CD8-positive, alpha-beta memory T cell (primary cell): ENCODE data around the gene SLC10A3. TPM values are rescaled to one million over a fixed set of nuclear protein-coding genes. Genes with fewer than 3 reads are reported as not detected.

ENCODE experiments used
- CTCF ChIA-PET: fragments of 350-600 bp; sonication (Branson Sonifier 250); formaldehyde crosslinking; loops from one replicate; lab custom pipeline; 2021; ENCODE audit warnings: antibody characterized with exemption; lab: Charles Lee
- POLR2A ChIA-PET: fragments of 350-600 bp; sonication (Branson Sonifier 250); formaldehyde crosslinking; loops from one replicate; lab custom pipeline; 2021; ENCODE audit warnings: antibody characterized with exemption; lab: Charles Lee
- DNase-seq, 5 donors: peaks; one replicate each; pipeline versions ENCODE4 v3.0.0 to v3.0.0-alpha.2; 2020 to 2022; ENCODE audit warnings: mixed read lengths in 1 of 5
- H3K27ac ChIP-seq: one replicate; pipeline ENCODE4 v1.7.0; 2013; ENCODE audit warnings: low read depth, mild to moderate bottlenecking, low read length, moderate library complexity
- H3K27me3 ChIP-seq: 2 replicates; pipeline ENCODE4 v1.7.0; 2013; ENCODE audit warnings: low read length, mild to moderate bottlenecking; ENCODE audit not compliant: insufficient read depth, poor library complexity, severe bottlenecking
- H3K36me3 ChIP-seq: 2 replicates; pipeline ENCODE4 v1.7.0; 2013; ENCODE audit warnings: mild to moderate bottlenecking, low read length, moderate library complexity; ENCODE audit not compliant: insufficient read depth
- H3K4me1 ChIP-seq: 2 replicates; pipeline ENCODE4 v1.7.0; 2013; ENCODE audit warnings: mild to moderate bottlenecking, low read length, moderate library complexity; ENCODE audit not compliant: insufficient read depth
- H3K4me3 ChIP-seq: 2 replicates; pipeline ENCODE4 v1.7.0; 2013; ENCODE audit warnings: mild to moderate bottlenecking, low read length
- H3K9me3 ChIP-seq: 2 replicates; pipeline ENCODE4 v1.7.0; 2013; ENCODE audit warnings: mild to moderate bottlenecking, low read length
- H3K27ac Mint-ChIP-seq, 8 donors: one replicate each; pipeline ENCODE4 v1.8.0; 2020 to 2021; ENCODE audit warnings: mixed read lengths in 8 of 8, mild to moderate bottlenecking in 6 of 8, inconsistent platforms in 3 of 8, moderate library complexity in 3 of 8
- H3K27me3 Mint-ChIP-seq, 2 donors: one replicate each; pipeline ENCODE4 v1.8.0; 2020 to 2021; ENCODE audit warnings: mixed read lengths in 2 of 2, mild to moderate bottlenecking in 1 of 2, moderate library complexity in 1 of 2
- H3K36me3 Mint-ChIP-seq, 3 donors: one replicate each; pipeline ENCODE4 v1.8.0; 2020 to 2021; ENCODE audit warnings: mixed read lengths in 3 of 3, inconsistent platforms in 1 of 3, mild to moderate bottlenecking in 1 of 3
- H3K4me1 Mint-ChIP-seq, 3 donors: one replicate each; pipeline ENCODE4 v1.8.0; 2020 to 2021; ENCODE audit warnings: mixed read lengths in 3 of 3, inconsistent platforms in 1 of 3, mild to moderate bottlenecking in 1 of 3
- H3K4me3 Mint-ChIP-seq, 7 donors: one replicate each; pipeline ENCODE4 v1.8.0; 2020 to 2021; ENCODE audit warnings: mixed read lengths in 7 of 7, mild to moderate bottlenecking in 6 of 7, moderate library complexity in 4 of 7, inconsistent platforms in 2 of 7
- H3K9me3 Mint-ChIP-seq, 5 donors: one replicate each; pipeline ENCODE4 v1.8.0; 2020 to 2022; ENCODE audit warnings: mixed read lengths in 5 of 5, mild to moderate bottlenecking in 3 of 5, moderate library complexity in 2 of 5, inconsistent platforms in 1 of 5
- polyA plus RNA-seq: library from polyadenylated mRNA; unstranded; fragments of 300-500 nt; fragmentation: Illumina TruSeq; gene quantifications from one replicate; pipeline ENCODE4 v1.2.3, GENCODE V29; 2021
- total RNA-seq, 2 experiments: library from RNA; stranded (reverse); gene quantifications; one replicate each; pipeline ENCODE4 v1.2.3, GENCODE V29; 2021

Gene SLC10A3, protein sequence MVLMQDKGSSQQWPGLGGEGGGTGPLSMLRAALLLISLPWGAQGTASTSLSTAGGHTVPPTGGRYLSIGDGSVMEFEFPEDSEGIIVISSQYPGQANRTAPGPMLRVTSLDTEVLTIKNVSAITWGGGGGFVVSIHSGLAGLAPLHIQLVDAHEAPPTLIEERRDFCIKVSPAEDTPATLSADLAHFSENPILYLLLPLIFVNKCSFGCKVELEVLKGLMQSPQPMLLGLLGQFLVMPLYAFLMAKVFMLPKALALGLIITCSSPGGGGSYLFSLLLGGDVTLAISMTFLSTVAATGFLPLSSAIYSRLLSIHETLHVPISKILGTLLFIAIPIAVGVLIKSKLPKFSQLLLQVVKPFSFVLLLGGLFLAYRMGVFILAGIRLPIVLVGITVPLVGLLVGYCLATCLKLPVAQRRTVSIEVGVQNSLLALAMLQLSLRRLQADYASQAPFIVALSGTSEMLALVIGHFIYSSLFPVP
- 10 to 100 TPM; 40.8 to 45.7 TPM for total RNA-seq
- polyA plus RNA-seq = 81.0 TPM

DNA sequence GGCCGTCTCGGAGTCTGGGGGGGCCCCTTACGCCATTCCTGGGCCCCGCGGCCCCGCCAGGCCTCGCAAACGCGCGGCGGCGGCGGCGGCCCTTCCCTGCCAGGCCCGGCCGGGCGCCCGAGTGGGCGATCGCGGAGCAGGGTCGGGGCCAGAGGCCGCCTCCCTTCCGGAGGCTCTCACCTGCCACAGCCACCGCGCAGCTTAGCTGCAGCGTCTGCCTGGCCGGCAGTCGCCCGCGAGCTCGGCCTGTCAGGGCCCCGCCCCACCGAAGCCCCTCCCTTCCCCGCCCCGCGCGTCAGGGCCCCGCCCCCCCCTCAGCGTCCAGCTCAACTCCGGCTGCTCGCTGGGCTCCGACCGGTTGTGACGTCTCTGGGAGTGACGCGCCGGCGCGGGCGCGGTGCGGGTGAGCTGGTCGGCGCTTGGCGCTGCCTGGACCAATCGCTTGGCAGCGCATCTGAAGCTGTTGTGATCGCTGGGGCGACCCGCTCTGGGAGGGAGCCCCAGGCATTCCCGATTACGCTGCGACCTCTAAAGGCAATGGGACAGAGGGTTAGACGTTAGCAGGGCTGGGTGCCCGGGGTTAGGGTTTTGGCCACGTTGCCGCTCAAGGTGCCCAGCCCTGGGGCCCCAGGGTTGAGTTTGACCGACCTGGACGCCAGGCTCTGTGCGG is at the start of gene SLC10A3:
TSS of gene SLC10A3 (minus strand) at position 216 of the 670 bp plus-strand sequence. CDS start 1,689 bp downstream, outside the sequence.
- Histone ChIP-seq H3K4me3 (peak within 1 kb of the TSS; percentile 66), H3K4me1 (peaks cover 10% of the 10 kb centered on the region), H3K27me3 (no peaks in the 10 kb centered on the region), H3K36me3 (no peaks in the 10 kb centered on the region), H3K9me3 (no peaks in the 10 kb centered on the region), H3K27ac (peak within 1 kb of the TSS; percentile 81)
- DNase-seq = peak; percentile 84 to 92 (median 87)
- H3K27ac Mint-ChIP-seq = peak within 1 kb of the TSS; percentile 88 to 96 (median 94)
- no peaks in the 10 kb centered on the region for H3K27me3 Mint-ChIP-seq
- POLR2A ChIA-PET = interaction anchor here (0.6 to 2.5 kb wide), 7 partner anchors 12 to 120 kb away, joined by 3 to 20 read pairs (median 6); partner anchors contain the start of genes ATP6AP1, FAM3A, LAGE3 and RPL10
- CTCF ChIA-PET = interaction anchor here (0.9 to 2.4 kb wide), 7 partner anchors 27 to 537 kb away, joined by 3 to 10 read pairs (median 3); partner anchors contain the start of genes FLNA, IKBKG and RPL10
- H3K4me3 Mint-ChIP-seq = peak within 1 kb of the TSS; percentile 86 to 94 (median 91)
- peaks cover 12 to 31% (median 14%) of the 10 kb centered on the region in 3 donors for H3K4me1 Mint-ChIP-seq
- peaks cover 0 to 19% (median 4%) of the 10 kb centered on the region in 3 donors for H3K36me3 Mint-ChIP-seq
- no peaks in the 10 kb centered on the region for H3K9me3 Mint-ChIP-seq

DNA sequence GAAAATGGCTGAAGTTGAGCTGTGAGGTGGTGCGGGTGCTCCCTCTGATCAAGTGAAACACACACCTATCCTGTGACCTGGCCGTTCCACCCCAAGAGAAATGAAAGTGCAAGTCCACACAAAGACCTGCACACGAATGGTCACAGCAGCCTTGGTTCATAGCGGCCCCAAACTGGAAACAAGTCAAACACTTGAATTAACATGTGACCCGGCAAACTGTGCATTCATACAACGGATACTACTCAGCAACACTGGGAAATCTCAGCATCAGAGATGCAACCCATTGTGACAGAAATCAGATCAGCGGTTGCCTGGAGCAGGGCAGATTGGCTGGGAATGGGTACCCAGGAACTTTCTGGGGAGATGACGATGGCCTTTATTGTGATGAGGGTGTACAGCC is 48.6 kb upstream of the SLC10A3 start:
- no peaks in the 10 kb centered on the region for H3K27me3 ChIP-seq
- peaks cover 24 to 35% (median 28%) of the 10 kb centered on the region in 3 donors for H3K4me1 Mint-ChIP-seq
- peaks cover 25% of the 10 kb centered on the region for H3K4me1 ChIP-seq
- POLR2A ChIA-PET = no interaction called here
- peak overlapping the region in 1 of 7 donors; percentile 60 for H3K4me3 Mint-ChIP-seq
- H3K36me3 ChIP-seq = no peaks in the 10 kb centered on the region
- CTCF ChIA-PET = interaction anchor here (1.5 kb wide), 1 partner anchor 166 kb away, joined by 3 read pairs; no protein-coding TSS in a partner anchor
- peaks cover 0 to 32% (median 6%) of the 10 kb centered on the region in 3 donors for H3K36me3 Mint-ChIP-seq
- no peaks in the 10 kb centered on the region for H3K9me3 ChIP-seq
- peak overlapping the region in 3 of 8 donors; percentile 3 to 51 (median 41) for H3K27ac Mint-ChIP-seq
- no peaks in the 10 kb centered on the region for H3K27me3 Mint-ChIP-seq
- no peak overlapping the region for H3K4me3 ChIP-seq
- H3K27ac ChIP-seq = no peak overlapping the region
- DNase-seq = peak in 1 of 5 donors; percentile 19
- no peaks in the 10 kb centered on the region for H3K9me3 Mint-ChIP-seq

DNA sequence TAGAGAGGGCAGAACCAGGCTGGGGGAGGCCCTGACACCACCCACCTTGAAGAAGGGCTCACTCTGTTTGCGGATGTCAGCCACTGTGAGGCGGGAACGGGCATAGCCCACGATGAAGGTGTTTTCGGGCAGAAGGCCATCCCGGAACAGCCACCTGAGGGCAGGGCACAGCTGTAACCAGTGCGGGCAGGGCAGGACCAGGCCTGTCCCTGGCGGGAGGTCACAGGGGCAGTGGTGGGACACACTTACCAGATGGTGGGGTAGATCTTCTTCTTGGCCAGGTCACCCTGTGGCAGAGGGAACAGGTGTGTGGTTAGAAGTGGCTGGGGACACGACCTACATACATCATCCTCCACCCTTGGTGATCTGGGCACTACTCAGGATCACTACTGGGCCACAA is 45.5 kb upstream of the SLC10A3 start:
- Histone ChIP-seq H3K4me3 (no peak overlapping the region), H3K4me1 (peaks cover 3% of the 10 kb centered on the region), H3K27ac (no peak overlapping the region), H3K9me3 (no peaks in the 10 kb centered on the region), H3K27me3 (no peaks in the 10 kb centered on the region), H3K36me3 (no peaks in the 10 kb centered on the region)
- H3K27ac Mint-ChIP-seq = peak overlapping the region in 2 of 8 donors; percentile 27 to 47
- peaks cover 9 to 13% (median 12%) of the 10 kb centered on the region in 3 donors for H3K4me1 Mint-ChIP-seq
- POLR2A ChIA-PET = no interaction called here
- no peak overlapping the region for H3K4me3 Mint-ChIP-seq
- DNase-seq = peak in 1 of 5 donors; percentile 36
- H3K36me3 Mint-ChIP-seq = peaks cover 0 to 53% (median 6%) of the 10 kb centered on the region in 3 donors
- CTCF ChIA-PET = interaction anchor here (1.1 to 2.8 kb wide), 4 partner anchors 9 to 163 kb away, joined by 3 to 9 read pairs (median 8); partner anchors contain the start of genes RPL10 and SLC10A3
- H3K9me3 Mint-ChIP-seq = no peaks in the 10 kb centered on the region
- H3K27me3 Mint-ChIP-seq = no peaks in the 10 kb centered on the region

DNA sequence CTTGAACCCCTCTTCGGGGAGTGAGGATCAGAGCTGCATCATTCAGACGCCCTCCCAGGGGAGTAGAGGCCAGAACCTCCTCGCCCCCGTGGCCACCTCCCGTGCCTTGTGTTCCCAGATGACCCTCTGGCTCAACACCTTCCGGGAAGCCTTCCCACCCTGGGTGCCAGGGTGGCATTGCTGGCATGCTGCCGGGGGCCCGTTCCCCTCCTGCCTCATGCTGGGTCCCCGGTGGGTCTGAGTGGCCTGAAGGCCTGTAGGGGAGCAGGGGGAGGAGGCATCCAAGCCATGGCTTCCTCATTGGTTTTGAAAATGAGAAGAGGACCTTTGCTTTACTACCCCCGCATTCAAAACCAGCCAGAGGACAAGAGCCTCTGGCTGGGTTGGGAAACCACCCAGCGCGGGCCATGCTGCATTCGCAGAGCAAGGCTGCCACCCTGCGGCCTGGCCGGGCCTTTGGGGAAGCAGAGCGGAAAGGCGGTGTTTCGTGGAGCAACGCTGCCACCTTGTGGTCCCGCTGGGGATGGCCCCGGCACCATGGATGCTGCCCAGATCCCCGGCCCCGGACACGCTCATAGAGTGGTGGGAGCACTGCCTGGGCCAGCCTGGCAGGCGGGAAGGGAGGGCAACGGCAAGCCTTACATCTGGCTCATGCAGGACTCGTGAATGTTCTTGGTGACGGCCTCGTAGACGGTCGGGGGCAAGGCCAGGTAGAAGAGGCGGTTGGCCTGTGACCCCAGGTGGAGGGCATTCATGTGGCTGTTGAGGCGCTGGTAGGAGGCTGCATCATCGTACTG is 44.3 kb upstream of the SLC10A3 start:
- Mint-ChIP-seq H3K27me3 (peaks cover 0 to 3% of the 10 kb centered on the region in 2 donors), H3K9me3 (no peaks in the 10 kb centered on the region), H3K27ac (peak overlapping the region in 7 of 8 donors; percentile 51 to 89 (median 82)), H3K36me3 (peaks cover 0 to 51% (median 6%) of the 10 kb centered on the region in 3 donors), H3K4me3 (peak overlapping the region in 1 of 7 donors; percentile 32), H3K4me1 (peaks cover 7 to 13% (median 12%) of the 10 kb centered on the region in 3 donors)
- no peaks in the 10 kb centered on the region for H3K36me3 ChIP-seq
- no peak overlapping the region for H3K27ac ChIP-seq
- no peaks in the 10 kb centered on the region for H3K9me3 ChIP-seq
- POLR2A ChIA-PET = no interaction called here
- no peaks in the 10 kb centered on the region for H3K27me3 ChIP-seq
- CTCF ChIA-PET = interaction anchor here (0.9 to 2.8 kb wide), 9 partner anchors 7 to 161 kb away, joined by 3 to 9 read pairs (median 3); partner anchors contain the start of genes FLNA, RPL10 and SLC10A3
- no peak overlapping the region for H3K4me3 ChIP-seq
- peak; percentile 79 to 91 (median 87) for DNase-seq
- peaks cover 3% of the 10 kb centered on the region for H3K4me1 ChIP-seq

DNA sequence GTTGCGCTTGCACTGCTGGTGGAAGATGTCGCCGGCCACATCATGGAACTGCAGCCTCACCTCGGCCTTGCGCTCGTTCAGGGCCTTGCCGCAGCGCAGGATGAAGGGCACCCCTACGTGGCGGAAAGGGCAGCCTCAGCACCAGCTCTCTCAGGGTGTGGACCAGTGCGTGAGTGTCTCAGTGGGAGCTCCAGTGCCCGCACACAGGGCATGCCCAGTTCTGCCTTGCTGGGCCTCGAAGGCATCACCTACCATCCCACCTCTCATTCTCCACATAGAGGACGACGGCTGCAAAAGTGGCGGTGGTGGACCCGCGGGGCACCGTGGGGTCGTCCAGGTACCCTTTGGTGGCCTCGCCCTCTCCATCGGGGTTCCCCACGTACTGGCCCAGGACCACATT is 42.3 kb upstream of the SLC10A3 start:
- no peak overlapping the region for H3K27ac Mint-ChIP-seq
- peaks cover 0 to 43% (median 3%) of the 10 kb centered on the region in 3 donors for H3K36me3 Mint-ChIP-seq
- H3K9me3 Mint-ChIP-seq = no peaks in the 10 kb centered on the region
- Histone ChIP-seq H3K4me3 (no peak overlapping the region), H3K27ac (no peak overlapping the region), H3K4me1 (peaks cover 3% of the 10 kb centered on the region), H3K27me3 (no peaks in the 10 kb centered on the region), H3K36me3 (no peaks in the 10 kb centered on the region), H3K9me3 (no peaks in the 10 kb centered on the region)
- no peak for DNase-seq
- ChIA-PET CTCF (interaction anchor here (1.6 kb wide), 1 partner anchor 159 kb away, joined by 7 read pairs; no protein-coding TSS in a partner anchor), POLR2A (no interaction called here)
- H3K27me3 Mint-ChIP-seq = peaks cover 0 to 3% of the 10 kb centered on the region in 2 donors
- no peak overlapping the region for H3K4me3 Mint-ChIP-seq
- H3K4me1 Mint-ChIP-seq = peaks cover 6% of the 10 kb centered on the region in 3 donors

DNA sequence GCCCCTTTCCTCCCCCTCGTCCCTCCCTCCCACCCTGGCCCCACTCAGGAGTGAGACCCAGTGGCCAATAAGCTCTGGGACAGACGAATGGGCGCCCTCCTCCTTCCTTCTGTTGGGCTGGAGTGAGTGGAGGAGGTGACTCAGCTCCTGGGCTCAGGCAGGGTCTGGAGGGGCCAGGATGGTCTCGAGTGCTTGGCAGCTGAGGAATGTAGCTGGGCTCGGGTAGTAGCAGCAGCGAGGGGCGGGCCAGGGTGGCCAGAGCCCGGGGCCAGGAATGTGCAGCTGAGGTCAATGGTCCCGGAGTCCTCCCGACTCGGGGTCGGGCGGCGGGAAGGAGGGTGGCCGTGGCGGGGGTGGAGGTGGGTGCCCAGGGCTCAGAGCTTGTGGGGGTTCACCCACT is 41.2 kb upstream of the SLC10A3 start:
- ChIA-PET CTCF (interaction anchor here (1.6 kb wide), 1 partner anchor 158 kb away, joined by 7 read pairs; no protein-coding TSS in a partner anchor), POLR2A (no interaction called here)
- H3K27ac ChIP-seq = no peak overlapping the region
- DNase-seq = no peak
- Mint-ChIP-seq H3K4me1 (peaks cover 13 to 16% (median 15%) of the 10 kb centered on the region in 3 donors), H3K36me3 (peaks cover 0 to 42% (median 3%) of the 10 kb centered on the region in 3 donors), H3K27ac (peak overlapping the region in 1 of 8 donors; percentile 19), H3K9me3 (no peaks in the 10 kb centered on the region), H3K4me3 (no peak overlapping the region), H3K27me3 (peaks cover 0 to 3% of the 10 kb centered on the region in 2 donors)
- H3K4me3 ChIP-seq = no peak overlapping the region
- H3K27me3 ChIP-seq = no peaks in the 10 kb centered on the region
- H3K36me3 ChIP-seq = no peaks in the 10 kb centered on the region
- peaks cover 12% of the 10 kb centered on the region for H3K4me1 ChIP-seq
- H3K9me3 ChIP-seq = no peaks in the 10 kb centered on the region

DNA sequence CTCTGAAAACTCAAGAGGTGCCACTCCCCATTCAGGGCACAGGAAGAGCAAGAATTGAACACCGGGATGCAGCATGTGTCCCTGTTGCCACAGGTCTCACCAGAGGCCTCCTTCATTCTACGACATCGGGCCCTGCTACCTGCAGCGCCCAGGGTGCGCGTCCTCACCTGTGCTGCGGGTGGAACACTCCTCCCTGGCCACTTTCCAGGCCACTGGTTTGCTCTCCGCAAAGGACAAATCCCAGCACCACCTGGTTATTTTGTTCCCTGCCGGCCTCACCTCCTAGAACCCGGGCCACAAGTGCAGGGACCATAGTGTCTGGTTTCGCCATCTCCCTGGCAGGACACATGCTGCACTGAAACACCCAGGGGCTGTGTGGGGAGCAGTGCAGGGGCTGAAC is 39.9 kb upstream of the SLC10A3 start:
- DNase-seq = peak in 1 of 5 donors; percentile 8
- Histone ChIP-seq H3K4me3 (no peak overlapping the region), H3K9me3 (no peaks in the 10 kb centered on the region), H3K27me3 (no peaks in the 10 kb centered on the region), H3K36me3 (no peaks in the 10 kb centered on the region), H3K27ac (no peak overlapping the region), H3K4me1 (peaks cover 24% of the 10 kb centered on the region)
- ChIA-PET CTCF (interaction anchor here (1.3 kb wide), 1 partner anchor 157 kb away, joined by 5 read pairs; no protein-coding TSS in a partner anchor), POLR2A (no interaction called here)
- Mint-ChIP-seq H3K4me1 (peaks cover 19 to 27% (median 26%) of the 10 kb centered on the region in 3 donors), H3K4me3 (no peak overlapping the region), H3K27me3 (peaks cover 0 to 3% of the 10 kb centered on the region in 2 donors), H3K27ac (peak overlapping the region in 2 of 8 donors; percentile 43 to 73), H3K36me3 (peaks cover 0 to 31% (median 3%) of the 10 kb centered on the region in 3 donors), H3K9me3 (no peaks in the 10 kb centered on the region)
